Measurements from ENCODE around the gene CLTC.

CLTC gene

GRCh38 chr17:59730268-59730834, 110.7 kb downstream of the CLTC start:
- no peak for DNase-seq

GRCh38 chr17:59733697-59734096, 114.0 kb downstream of the CLTC start:
- no peak for DNase-seq

DNA sequence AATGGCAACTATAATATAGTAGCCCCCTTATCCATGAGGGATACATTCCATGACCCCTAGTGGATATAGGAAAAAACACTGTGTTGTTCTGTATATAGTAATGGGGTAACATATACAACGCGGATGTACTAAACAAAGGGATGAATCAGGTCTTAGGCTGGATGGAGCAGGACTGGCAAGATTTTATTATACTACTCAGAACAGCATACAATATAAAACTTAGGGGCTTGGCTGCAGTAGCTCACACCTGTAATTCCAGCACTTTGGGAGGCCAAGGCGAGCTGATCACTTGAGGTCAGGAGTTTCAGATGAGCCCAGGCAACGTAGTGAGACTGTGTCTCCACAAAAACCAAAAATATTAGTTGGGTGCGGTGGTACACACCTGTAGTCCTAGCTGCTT, 114.5 kb downstream of the CLTC start:
- DNase-seq: no peak

DNA sequence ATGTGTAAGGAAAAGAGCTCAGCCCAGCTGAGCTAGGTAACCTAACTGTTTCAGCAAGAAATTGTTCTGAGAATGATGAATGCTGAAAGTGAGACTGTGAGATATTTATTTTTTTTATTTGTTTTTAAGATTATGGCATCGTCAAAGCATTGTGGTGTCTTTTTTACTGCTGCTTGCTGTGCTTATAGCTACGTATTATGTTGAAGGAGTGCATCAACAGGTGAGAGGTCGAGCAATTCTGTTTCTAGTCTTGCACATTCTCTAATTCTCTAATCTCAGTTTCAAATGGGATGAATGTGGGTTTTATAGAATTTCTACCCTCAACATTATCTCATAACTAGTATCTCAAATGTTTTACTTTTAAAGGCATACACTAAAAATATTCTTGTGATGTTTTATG, 117.6 kb downstream of the CLTC start:
- DNase-seq: no peak

GRCh38 chr17:59743842-59744241, 124.1 kb downstream of the CLTC start:
- DNase-seq: no peak

DNA sequence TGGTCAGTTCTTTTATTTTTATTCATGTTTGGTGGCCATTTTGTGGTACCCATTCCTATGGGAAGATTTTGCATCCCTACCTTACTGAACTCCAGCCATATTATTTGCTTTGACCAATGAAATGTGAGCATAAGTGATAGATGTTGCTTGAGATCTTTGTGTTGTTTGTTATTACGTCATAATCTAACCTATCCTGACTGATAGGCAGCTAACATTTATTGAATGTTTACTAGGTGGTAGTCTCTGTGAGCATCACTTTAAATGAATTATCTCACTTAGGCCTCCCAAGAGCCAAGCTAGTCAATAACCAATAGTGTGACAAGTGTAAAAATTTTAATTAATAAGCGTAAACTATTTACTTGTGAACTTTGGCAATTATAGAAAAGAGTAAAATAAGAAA, 125.3 kb downstream of the CLTC start:
- DNase-seq: no peak

Measured in NCI-H1417 treated with DMSO at 0.1 percent for 48 hours (cell line).